HG03066 (cell line): ENCODE data around the gene RTN4IP1.
"Not testable (repeated sequence)": the region's sequence is repeated elsewhere in the genome, so short reads cannot be mapped to it uniquely, and the experiment has no call there.

Experiments used
- ATAC-seq: cut with Tn5 transposase; IDR thresholded peaks from one replicate; pipeline ENCODE4 v1.9.1; 2021; ENCODE audit warnings: low read depth; ENCODE audit not compliant: unreplicated experiment

RTN4IP1 gene

DNA sequence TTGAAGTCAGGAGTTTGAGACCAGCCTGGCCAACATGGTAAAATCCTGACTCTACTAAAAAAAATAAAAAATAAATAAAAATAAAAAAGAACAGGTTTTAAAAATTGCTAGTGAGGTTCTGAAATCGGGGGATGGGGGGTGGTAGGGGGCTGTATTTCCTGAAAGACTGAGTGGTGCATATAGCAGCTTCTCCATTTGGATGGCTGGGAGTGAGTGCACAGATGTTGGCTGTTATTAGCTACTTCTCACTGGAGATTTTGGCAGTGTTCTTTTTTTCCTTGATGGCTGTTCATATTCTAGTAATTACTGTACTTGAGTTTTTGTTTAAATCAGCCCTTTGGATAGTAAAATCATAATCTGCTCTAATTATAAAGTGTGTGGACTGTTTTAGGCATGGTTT lies 79.8 kb downstream of the RTN4IP1 start:
- ATAC-seq = no peak

DNA sequence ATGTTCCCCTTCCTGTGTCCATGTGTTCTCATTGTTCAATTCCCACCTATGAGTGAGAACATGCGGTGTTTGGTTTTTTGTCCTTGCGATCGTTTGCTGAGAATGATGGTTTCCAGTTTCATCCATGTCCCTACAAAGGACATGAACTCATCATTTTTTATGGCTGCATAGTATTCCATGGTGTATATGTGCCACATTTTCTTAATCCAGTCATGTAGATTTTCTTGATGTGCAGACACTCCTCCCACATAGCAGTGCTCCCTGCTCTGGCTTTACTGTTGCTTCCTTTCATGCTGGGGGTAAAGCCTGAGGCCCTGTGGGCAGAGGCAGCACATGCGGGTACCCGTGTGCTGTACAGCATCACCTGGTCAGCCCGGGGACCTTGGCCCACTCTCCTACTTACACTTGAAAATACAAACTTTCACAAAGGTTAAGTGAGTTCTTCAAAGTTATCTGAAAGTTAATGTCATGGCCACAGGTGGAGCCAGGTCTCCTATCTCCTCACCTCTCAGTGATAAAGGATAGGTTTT lies 80.3 kb downstream of the RTN4IP1 start:
- ATAC-seq = not testable (repeated sequence)

DNA sequence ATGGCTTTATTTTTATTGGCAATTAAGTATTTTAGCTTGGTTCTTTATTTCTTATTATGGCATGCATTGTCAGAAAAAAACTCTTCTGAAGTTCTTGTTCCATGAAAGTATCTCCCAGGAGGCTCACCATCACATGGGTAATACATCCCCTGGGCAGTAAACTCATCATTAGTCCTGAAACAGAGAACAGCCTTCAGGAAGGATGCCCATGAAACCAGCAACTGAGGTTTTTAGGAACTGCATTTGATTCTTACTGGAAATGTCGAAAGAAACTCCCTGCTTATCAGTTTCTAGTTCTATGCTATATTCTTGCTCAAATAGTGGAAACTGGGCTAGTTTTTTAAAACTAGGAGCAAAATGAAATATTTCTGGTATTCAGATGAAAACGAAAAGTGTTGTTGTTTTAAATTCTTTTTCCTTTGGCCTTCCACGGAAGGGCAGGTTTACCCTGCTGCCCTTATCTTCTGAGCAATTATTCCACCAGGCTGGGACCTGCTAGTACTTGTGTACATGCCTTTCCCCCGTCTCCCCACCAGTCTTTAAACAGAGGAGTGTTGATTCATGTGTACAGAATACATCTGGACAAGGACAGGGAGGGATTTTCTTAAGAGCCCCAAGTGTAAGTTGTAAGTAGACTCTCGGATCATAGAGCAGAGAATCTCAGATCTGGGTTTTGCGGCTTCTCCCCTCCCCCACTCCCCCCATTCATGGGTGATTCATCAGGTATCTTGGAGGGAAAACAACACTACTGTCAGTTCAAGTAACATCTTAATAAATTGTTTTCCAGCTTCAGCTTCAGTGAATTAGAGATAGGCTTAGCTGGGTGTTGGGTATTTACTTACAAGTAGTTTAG lies 81.5 kb downstream of the RTN4IP1 start:
- no peak for ATAC-seq

DNA sequence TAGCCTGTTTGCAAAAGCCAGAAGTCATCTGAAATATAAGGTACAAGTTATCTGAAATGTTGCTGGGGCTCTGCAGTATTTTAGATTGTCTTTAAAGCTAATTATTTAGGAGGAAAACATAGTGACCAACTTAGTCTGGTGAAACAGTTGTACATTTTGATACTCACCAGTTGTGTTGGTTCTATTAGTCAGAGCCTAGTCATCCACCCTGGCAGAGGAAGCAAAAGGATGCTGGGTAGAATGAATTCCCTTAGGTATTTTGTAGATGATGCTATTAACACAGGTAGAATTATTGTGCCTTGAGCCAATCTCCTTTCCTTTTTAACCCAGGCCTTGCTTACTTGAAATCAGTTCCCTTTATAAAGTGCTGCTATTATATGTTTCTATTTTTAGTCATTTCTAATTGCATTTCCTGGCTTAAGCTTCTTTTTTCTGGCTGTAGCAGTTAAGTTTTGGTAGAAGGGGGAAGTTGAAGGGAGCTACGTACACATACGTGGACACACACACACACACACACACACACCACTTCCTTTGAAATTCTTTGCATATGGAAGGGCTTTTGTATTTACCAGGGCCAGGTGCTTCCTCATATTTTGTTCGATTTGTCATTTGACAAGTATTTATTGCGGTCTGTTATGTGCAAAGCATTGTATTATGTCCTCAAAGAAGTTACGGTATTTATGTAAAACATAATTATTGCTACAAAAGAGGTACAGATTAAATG lies 82.4 kb downstream of the RTN4IP1 start:
- ATAC-seq = no peak

DNA sequence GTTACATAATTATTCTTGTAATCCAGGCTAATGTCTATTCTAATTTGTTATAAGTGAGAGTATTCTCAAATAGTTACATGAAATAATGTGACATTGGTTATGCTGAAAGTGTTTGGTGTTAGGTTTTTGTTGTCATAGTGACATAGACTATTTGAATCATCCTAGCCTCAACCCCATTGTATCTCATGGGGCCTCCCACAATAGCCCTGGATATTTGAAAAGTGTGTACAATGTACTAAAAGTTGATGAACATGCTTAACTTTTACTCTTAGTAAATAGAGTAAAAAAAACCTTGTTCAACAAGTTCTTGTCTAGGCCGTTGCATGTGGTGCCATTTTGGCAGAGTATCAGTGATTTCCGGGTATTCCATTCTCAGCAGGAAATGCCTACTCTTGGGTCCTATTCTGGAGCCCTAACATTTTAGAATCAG lies 83.0 kb downstream of the RTN4IP1 start:
- ATAC-seq = no peak

DNA sequence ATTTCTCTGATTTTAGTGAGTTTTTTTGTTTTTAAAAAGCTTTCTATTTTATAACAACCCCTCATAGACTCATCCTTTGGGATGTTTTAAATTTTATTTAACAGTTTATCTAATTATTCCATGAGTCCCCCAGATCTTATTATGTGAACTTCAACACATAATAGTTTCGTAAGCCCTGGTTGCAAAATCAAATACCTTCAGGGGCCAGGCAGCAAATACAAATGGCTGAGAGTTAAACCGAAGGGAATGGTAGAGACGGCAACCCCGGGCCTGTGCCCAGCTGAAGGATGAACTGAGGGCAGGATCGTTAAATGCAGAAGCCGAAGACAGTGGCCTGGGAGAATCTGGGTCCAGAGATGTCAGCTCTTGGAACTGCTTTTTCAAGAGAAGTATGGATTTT lies 88.4 kb downstream of the RTN4IP1 start:
- ATAC-seq = no peak

DNA sequence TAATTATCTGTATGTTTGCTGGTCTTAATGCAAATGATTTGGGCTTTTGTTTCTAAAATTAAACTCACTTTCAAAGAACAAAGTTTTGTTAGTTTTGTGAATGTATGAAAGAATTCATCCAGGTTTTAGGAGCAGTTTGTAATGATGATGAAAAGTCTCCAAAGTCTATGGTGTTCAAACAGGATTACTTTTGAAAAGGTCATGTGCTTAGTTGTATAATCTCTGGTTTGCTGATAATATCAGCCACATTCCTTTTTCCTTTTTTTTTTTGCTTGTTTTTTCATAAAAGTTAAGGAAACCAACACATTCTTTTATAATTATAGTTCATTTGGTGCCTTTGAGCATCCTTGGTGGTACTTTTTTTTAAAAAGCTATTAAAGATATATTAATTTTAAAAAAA lies 88.9 kb downstream of the RTN4IP1 start:
- no peak for ATAC-seq

DNA sequence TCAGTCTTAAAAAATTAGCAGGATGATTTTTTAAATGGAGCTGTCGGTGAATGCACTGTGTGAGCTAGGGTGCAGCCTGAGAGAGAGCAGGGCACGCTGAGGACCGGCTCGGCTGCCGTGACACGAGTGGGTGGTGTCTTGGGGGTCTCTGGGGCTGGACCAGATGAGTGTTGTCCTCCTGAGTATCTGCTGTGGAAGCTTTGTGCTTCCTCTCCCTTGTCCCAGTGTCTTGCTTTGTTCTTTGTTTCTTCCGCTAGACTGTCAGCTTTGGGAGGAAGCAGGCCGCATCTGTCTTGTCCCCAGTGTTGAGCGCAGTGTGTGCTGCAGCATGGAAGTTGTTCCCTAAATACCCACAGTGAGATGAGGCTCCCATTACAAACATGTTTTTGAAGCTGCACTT lies 89.4 kb downstream of the RTN4IP1 start:
- no peak for ATAC-seq

DNA sequence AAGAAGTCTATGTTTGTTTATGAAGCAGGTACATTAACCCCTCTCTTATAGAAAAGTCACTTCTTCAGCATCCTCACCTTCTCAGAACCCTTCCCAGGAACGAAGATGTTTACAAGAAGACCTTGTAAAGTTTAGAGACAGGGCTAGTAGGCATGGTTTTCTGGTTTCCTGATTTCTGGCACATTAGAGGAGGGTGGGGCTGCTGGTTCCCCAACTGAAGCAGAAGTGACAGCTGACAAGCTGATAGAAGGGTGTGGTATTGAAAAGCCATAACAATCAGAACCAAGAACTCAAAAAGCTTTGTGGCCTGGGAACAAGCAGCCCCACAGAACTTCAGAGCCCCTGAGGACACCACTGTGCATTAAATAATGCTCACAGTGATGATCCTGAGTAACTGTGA lies 91.2 kb downstream of the RTN4IP1 start:
- no peak for ATAC-seq

DNA sequence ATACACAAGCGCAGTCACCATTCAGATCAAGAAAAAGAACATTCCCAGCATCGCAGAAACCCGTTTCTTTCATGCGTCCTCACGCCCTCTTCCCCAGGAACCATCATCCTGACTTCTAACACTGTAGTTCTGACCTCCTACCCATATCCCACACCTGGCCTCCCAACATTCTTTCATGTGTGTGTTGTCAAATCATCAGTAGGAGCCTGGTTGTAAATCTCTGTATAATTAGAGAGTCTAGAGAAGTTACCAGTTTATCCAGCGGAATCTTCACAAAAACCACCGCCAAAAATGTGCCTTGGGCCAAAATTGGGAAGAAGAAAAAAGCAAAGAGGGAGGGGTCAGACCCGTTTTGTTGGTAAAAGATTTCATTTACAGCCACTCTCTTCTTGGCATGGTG lies 91.6 kb downstream of the RTN4IP1 start:
- no peak for ATAC-seq

DNA sequence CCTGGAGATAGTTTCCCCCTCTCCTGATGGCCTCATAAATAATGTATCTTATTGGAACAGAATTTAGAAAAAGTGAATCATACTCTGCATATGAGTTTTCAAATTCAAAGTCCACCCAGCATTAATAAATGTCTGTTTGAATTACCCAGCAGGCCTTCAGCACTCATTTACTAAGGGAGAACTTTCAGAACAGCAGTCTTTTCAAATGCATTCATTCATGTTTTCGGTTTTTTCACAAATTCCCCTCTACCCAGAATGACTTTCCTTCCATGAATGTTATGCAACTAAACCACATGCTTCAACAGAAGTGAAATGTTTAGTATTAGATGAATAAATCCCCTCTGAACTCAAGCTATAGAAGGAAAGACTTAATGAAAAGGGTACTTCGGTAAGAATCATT lies 92.4 kb downstream of the RTN4IP1 start:
- ATAC-seq = no peak

DNA sequence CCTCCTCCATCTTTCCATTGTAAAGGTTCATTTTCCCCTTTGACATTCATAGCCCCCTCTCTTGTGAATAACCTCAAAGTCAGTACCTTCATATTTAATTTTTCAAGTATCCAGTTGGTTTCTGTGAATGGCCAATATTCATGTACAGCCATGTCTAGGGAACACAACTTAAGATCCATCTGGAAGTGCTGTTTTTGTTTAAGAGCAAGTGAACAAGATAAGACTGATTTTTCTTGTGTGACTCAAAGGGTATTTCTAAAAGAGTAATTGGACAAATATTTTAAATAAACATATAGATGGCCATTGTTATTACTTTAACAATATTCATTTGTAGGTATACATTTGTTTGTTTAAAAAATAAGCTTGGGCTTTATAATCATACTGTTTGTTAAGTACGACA lies 92.9 kb downstream of the RTN4IP1 start:
- no peak for ATAC-seq

DNA sequence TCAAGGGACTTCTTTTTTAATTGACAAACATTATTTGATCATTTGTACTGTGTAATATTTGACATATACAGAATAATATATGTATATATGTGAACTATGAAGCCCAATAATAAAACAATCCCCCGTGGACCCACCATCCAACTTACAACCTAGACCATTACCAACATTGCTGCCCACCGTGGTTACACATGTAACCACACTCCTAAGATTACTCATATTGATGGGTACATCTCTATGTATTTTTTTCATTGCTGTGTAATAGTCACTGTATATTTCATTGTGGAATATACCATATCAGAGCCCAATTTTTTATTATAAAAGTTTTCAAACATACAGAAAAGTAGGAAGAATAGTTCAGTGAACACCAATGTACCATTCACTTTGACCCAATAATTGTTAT lies 94.3 kb downstream of the RTN4IP1 start:
- no peak for ATAC-seq

DNA sequence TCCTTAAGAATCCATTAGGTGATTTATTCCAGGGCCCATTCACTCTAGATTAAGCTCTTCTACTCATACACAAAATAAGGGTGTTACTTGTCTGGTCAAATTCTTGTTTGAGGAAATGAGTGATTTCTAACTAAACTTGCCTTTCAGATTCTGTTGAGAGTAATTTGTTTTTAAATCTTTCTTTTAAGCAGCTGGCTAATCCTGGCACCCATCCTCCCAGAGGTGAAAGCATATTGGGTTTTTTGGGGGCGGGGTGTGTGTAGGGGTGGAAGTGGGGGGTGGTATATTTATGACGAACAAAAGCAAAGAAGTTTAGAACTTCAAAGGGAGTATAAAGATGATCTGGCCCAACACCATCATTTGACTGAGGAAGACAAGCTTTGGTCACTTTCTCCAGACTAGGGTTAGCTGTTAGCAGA lies 94.7 kb downstream of the RTN4IP1 start:
- ATAC-seq = no peak

DNA sequence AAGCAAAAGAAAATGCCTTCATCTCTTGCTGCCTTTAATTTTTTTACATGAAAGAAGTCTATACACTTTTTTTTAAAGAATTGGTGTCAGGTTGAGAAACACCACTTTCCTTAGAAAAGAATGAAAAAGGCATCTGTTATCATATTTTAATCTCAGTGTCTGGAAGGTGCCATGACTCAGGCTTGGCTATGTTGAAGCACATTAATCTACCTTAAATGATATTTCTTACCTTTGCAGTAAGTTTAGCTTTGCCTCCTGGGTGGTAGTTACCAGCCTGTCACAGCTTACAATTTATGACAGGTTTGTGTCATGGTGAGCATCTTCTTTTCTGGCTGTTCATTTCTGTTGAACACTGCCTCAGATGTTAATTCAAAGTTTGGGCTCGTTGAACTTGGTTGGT lies 95.3 kb downstream of the RTN4IP1 start:
- ATAC-seq = no peak

DNA sequence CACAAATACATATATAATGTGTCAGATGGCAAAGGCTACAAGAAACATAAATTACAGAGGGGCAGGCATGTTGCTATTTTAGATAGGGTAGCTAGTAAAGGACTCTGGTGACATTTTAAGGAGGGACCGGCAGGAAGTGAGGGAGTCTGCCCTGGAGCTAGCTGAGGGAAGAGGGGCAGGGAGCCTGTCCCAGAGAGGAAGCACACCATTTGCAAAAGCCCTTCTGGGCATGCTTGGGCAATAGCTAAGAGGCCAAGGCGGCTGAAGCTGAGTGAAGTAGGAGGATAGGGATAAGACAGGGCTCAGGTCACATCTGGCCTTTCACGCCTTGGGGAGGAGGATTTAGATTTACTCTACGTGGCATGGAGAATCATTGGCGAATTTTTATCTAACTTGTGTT lies 96.2 kb downstream of the RTN4IP1 start:
- ATAC-seq = no peak

DNA sequence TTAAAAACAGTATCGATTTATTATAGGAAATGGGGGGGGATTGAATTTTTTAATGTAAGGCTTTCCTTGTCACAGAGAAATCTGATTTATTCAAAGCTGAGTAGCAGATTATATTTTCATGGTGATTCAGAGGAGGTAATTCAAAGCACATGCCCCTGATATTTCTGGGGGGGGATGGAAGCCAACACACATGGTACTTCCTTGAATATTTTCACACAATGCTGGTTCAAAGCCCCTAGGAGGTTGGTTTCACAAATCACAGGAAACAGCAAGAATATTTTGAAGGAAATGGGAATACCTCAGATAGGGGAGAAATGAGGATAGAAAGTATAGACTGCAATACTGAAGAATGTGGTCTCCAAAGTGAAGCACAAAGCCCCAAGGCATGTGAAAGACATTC lies 98.8 kb downstream of the RTN4IP1 start:
- no peak for ATAC-seq

DNA sequence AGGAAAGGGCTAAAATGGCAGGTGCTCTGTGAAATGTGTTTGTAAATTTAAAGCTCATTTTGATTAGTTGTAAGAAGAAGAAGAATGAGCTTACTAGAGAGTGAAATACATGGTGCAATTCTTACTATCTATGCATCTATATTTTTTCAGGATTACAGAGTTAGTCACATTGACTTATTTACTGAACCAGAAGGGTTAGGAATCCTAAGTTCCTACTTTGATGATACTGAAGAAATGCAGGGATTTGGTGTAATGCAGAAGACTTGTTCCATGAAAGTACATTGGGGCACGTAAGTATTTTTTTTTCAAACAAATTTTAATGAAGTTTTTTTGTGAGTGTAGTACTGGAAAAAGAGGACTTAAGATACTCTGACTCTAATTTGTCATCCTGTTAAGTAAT lies 99.3 kb downstream of the RTN4IP1 start:
- no peak for ATAC-seq

DNA sequence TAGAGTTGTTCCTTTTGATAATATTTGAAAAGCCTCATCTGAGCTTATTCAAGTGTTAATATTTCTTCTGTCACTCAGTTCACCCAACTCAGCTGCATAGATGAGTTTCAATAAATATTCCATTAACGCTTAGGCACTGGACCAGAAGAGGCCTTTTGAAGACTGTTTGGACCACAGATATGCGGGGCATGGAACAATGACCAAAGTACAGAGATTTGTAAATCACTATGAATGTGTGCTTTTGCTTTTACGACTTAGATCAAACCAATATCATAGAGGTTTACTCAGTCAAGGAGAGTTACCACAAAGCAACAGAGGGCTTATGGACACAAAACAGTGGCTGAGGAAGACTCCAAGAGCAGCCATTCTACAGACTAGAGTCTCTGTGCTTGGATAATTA lies 99.9 kb downstream of the RTN4IP1 start:
- ATAC-seq = no peak

DNA sequence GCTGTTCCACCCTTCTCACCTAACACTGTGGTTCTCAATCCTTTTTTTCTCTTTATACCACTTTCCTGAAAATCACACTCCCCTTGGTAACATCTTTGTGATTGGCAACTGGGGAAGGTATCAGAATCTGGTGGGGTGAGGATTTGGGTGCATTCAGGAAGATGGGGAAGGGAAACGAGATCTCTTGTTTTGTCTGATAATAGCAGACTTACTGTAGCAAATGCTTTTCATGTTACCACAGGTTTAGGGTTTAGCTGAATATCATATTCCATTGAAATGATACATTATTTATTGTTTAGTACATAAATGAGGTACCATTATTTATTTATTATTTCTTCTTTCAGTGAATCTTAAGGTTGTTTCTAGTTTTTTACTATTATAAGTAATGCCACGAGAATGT lies 100.8 kb downstream of the RTN4IP1 start:
- ATAC-seq = no peak

DNA sequence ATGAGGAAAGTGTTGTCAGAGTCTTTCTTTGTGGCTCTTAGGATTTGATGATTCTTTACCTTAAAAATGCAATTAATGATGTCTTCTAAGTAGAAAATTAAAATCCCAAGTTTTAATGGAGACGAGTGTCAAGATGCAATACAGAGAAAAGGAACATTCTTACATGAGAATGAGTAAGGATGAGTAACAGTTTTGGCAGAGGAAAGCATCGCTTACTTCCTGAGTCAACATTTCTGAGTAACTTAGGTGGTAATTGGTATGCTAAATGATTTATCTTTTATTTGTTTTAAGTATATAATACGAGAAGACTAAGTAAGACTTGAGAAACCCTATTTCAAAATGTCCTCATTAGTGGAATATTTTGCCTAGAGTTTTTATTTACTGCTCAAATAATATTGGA lies 101.3 kb downstream of the RTN4IP1 start:
- ATAC-seq = no peak

DNA sequence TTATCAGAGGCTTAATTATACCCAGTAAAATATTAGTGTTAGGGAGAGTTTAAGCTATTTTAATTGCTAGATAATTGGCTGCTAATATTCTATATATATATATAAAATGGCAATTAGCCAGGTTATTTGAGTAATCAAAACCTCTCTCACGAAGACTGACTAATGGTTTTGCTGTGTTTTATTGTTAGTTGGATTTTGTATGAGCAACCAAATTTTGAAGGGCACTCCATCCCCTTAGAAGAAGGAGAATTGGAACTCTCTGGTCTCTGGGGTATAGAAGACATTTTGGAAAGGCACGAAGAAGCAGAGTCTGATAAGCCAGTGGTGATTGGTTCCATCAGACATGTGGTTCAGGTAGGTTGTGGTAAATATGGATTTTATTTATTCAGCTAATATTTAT lies 102.2 kb downstream of the RTN4IP1 start:
- no peak for ATAC-seq
